Lower lobe of right lung (tissue), 2 donors: ENCODE measurements around the gene NSUN4. TPM values are rescaled to one million over a fixed set of nuclear protein-coding genes. Genes with fewer than 3 reads are reported as not detected.
A peak's percentile ranks its signal among the peaks of the same experiment; 100 is the strongest.
"Not testable (repeated sequence)": the region's sequence is repeated elsewhere in the genome, so short reads cannot be mapped to it uniquely, and the experiment has no call there.

ENCODE experiments used
- ATAC-seq, 2 donors: fragments of 200-7000 bp; cut with Tn5 transposase; one replicate each; pipeline ENCODE4 v1.9.1; 2020 to 2022; ENCODE audit warnings: mild to moderate bottlenecking in 2 of 2, moderate library complexity in 2 of 2
- DNase-seq: peaks from one replicate; pipeline ENCODE4 v3.0.0-alpha.2; 2020
- H3K27ac ChIP-seq: fragments of 200-600 bp; one replicate; pipeline ENCODE4 v1.8.0; 2022
- H3K27me3 ChIP-seq: fragments of 200-600 bp; one replicate; pipeline ENCODE4 v1.8.0; 2022; ENCODE audit warnings: low read depth
- H3K36me3 ChIP-seq: fragments of 200-600 bp; one replicate; pipeline ENCODE4 v1.8.0; 2022; ENCODE audit warnings: mild to moderate bottlenecking
- H3K4me1 ChIP-seq: fragments of 200-600 bp; one replicate; pipeline ENCODE4 v1.8.0; 2022
- H3K4me3 ChIP-seq: fragments of 200-600 bp; one replicate; pipeline ENCODE4 v1.8.0; 2022; ENCODE audit warnings: mild to moderate bottlenecking
- H3K9me3 ChIP-seq: fragments of 200-600 bp; one replicate; pipeline ENCODE4 v1.8.0; 2022
- CTCF ChIP-seq: fragments of 200-600 bp; IDR thresholded peaks from one replicate; pipeline ENCODE4 v1.8.0; 2022; ENCODE audit warnings: antibody characterized with exemption, mild to moderate bottlenecking
- intact Hi-C: fragments of 100-400 bp; cut with DNase I; formaldehyde crosslinking; loops from one replicate; pipeline ENCODE4 v1.11.0; 2022
- total RNA-seq: library from RNA; stranded (reverse); fragmentation: NEBNext Ultra II Directional; extraction: Animal tissue kit (Norgen Biotek cat#: 25700); gene quantifications from one replicate; pipeline ENCODE4 v1.2.1, GENCODE V29; 2021
- donor health status: DM: no; HTN: yes; CAD: no; lungs with severe emphysema.

The NSUN4 gene
- total RNA-seq, 1 donor from 2014 or later: 26.9 TPM

DNA sequence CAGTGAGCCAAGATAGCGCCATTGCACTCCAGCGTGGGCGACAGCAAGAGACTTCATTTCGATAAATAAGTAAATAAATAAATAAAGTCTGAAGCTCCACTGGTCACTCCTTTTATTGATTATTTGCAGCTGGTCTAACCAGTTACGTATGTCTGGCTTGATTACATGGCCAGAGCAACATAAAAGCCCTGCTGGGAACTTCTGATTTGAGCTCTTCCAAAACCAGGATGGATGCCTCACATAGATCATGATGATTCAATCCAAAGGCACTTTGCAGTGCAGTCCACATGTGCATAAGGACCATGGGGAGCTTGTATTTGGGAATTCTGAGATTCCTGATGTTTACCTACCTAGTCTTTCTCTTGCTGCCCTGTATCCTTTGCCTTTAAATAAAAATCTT lies 24.0 kb downstream of the NSUN4 start:
- ATAC-seq (no peak), DNase-seq (no peak)
- H3K36me3 ChIP-seq: peaks cover 88% of the 10 kb centered on the region
- intact Hi-C loops: no loop called here
- no peaks in the 10 kb centered on the region for H3K27me3 ChIP-seq
- H3K9me3 ChIP-seq: no peaks in the 10 kb centered on the region
- no peak overlapping the region for H3K27ac ChIP-seq
- no peaks in the 10 kb centered on the region for H3K4me1 ChIP-seq
- no peak for TF ChIP-seq CTCF
- H3K4me3 ChIP-seq: no peak overlapping the region

DNA sequence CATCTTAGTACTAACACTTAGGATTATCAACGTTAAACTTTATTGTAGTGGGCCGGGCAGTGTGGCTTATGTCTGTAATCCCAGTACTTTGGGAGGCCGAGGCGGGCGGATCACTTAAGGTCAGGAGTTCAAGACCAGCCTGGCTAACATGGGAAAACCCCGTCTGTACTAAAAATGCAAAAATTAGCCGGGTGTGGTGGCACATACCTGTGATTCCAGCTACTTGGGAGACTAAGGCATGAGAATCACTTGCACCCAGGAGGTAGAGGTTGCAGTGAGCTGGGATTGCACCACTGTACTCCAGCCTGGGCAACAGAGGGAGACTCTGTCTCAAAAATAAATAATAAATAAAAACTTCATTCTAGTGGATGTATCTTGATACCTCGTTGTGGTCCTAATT lies 25.2 kb downstream of the NSUN4 start:
- H3K27ac ChIP-seq, H3K9me3 ChIP-seq, ATAC-seq, H3K4me3 ChIP-seq, H3K4me1 ChIP-seq, H3K27me3 ChIP-seq, intact Hi-C loops, DNase-seq: not testable (repeated sequence)
- peaks cover 79% of the 10 kb centered on the region for H3K36me3 ChIP-seq

- no peaks in the 10 kb centered on the region for H3K9me3 ChIP-seq
- ATAC-seq (no peak), DNase-seq (no peak)
- H3K36me3 ChIP-seq: peaks cover 66% of the 10 kb centered on the region
- no peaks in the 10 kb centered on the region for H3K27me3 ChIP-seq
- intact Hi-C loops: no loop called here
- H3K27ac ChIP-seq: no peak overlapping the region
- H3K4me1 ChIP-seq: no peaks in the 10 kb centered on the region
- H3K4me3 ChIP-seq: no peak overlapping the region
- TF ChIP-seq CTCF: no peak
These were observed 26.5 kb downstream of the NSUN4 start for GRCh38 chr1:46367072-46367471.

- H3K4me3 ChIP-seq, H3K9me3 ChIP-seq, H3K4me1 ChIP-seq, ATAC-seq, H3K27ac ChIP-seq, H3K27me3 ChIP-seq, intact Hi-C loops, DNase-seq: not testable (repeated sequence)
- peaks cover 60% of the 10 kb centered on the region for H3K36me3 ChIP-seq
These were observed 27.1 kb downstream of the NSUN4 start for GRCh38 chr1:46367701-46368100.

GRCh38 chr1:46368791-46369190 lies 28.2 kb downstream of the NSUN4 start:
- TF ChIP-seq CTCF: no peak
- Histone ChIP-seq H3K27ac (no peak overlapping the region), H3K4me3 (no peak overlapping the region), H3K9me3 (no peaks in the 10 kb centered on the region), H3K36me3 (peaks cover 49% of the 10 kb centered on the region), H3K27me3 (no peaks in the 10 kb centered on the region), H3K4me1 (peaks cover 6% of the 10 kb centered on the region)
- ATAC-seq (no peak), DNase-seq (no peak)
- intact Hi-C loops: no loop called here

DNA sequence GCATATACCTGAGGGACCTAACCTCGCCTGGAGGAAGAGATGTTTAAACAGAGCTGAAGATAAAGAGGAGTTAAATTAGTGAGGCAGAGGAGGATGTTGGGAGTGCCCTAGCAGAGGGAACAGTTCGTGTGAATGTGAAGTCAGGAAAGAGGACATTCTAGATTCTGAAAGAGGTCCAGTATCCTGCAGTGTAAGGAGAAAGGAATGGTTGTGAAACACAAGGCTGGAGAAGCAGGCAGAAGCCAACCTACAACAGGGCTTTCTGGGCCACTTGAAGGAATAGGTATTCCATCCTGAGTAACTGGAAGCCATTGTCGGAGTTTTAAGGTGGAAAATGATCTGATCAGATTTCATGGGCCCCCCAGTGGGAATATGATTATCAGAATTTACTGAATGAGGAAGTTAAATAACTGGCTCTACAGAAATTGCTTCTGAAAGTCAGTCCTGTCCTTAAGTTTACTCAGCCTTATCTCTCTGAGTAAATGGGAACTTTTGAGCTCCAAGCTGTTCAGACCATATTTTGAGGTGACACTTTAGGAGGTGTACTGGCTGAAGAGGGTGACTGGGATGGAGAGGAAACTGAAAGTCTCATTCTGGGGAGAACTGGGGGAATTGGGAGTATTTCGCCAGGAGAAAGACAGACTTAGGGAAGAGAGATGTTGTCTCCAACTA lies 29.1 kb downstream of the NSUN4 start:
- Histone ChIP-seq H3K27ac (no peak overlapping the region), H3K9me3 (no peaks in the 10 kb centered on the region), H3K27me3 (no peaks in the 10 kb centered on the region), H3K4me1 (peaks cover 6% of the 10 kb centered on the region), H3K36me3 (peaks cover 40% of the 10 kb centered on the region), H3K4me3 (no peak overlapping the region)
- no peak for TF ChIP-seq CTCF
- DNase-seq (no peak), ATAC-seq (peak in 1 of 2 donors; percentile 23)
- intact Hi-C loops: no loop called here
